Dermis microvascular lymphatic vessel endothelial cell (primary cell): ENCODE data around the gene ZBP1. TPM values are rescaled to one million over a fixed set of nuclear protein-coding genes. Genes with fewer than 3 reads are reported as not detected.

Experiments used
- DNase-seq, 2 donors: peaks; one replicate each; pipeline versions ENCODE4 v3.0.0 to v3.0.0-alpha.2; 2010; ENCODE audit warnings: low read depth in 2 of 2
- total RNA-seq: library from RNA; depleted of rRNA; stranded (reverse); fragments of >200 nt; gene quantifications from 2 replicates; pipeline ENCODE4 v1.2.1, GENCODE V29; 2014

The ZBP1 gene
- total RNA-seq, 1 donor from 2014 or later = not detected

- DNase-seq = no peak
These were observed 32.8 kb downstream of the ZBP1 start for GRCh38 chr20:57587278-57587988.

- DNase-seq = no peak
These were observed 33.3 kb downstream of the ZBP1 start for GRCh38 chr20:57586943-57587277.

GRCh38 chr20:57586370-57586793 is 33.8 kb downstream of the ZBP1 start:
- DNase-seq = no peak

GRCh38 chr20:57585466-57586213 is 34.6 kb downstream of the ZBP1 start:
- DNase-seq = no peak

- DNase-seq = no peak
These were observed 35.3 kb downstream of the ZBP1 start for GRCh38 chr20:57584768-57585461.

GRCh38 chr20:57583289-57584257 is 36.7 kb downstream of the ZBP1 start:
- no peak for DNase-seq

- DNase-seq = peak in 1 of 2 donors; percentile 80
These were observed 37.6 kb downstream of the ZBP1 start for GRCh38 chr20:57582432-57583288.

- DNase-seq = no peak
These were observed 38.2 kb downstream of the ZBP1 start for GRCh38 chr20:57582029-57582378.

GRCh38 chr20:57581202-57582028 is 38.8 kb downstream of the ZBP1 start:
- DNase-seq = no peak

GRCh38 chr20:57580478-57581201 is 39.6 kb downstream of the ZBP1 start:
- no peak for DNase-seq

GRCh38 chr20:57579898-57580447 is 40.3 kb downstream of the ZBP1 start:
- peak in 1 of 2 donors; percentile 12 for DNase-seq

GRCh38 chr20:57579331-57579897 is 40.8 kb downstream of the ZBP1 start:
- DNase-seq = no peak

GRCh38 chr20:57578476-57579165 is 41.6 kb downstream of the ZBP1 start:
- no peak for DNase-seq

- no peak for DNase-seq
These were observed 42.3 kb downstream of the ZBP1 start for GRCh38 chr20:57577679-57578475.

- no peak for DNase-seq
These were observed 43.3 kb downstream of the ZBP1 start for GRCh38 chr20:57576617-57577550.

GRCh38 chr20:57576002-57576401 is 44.2 kb downstream of the ZBP1 start:
- no peak for DNase-seq
